ENCODE data around the gene PNMA6E.

Gene PNMA6E

DNA sequence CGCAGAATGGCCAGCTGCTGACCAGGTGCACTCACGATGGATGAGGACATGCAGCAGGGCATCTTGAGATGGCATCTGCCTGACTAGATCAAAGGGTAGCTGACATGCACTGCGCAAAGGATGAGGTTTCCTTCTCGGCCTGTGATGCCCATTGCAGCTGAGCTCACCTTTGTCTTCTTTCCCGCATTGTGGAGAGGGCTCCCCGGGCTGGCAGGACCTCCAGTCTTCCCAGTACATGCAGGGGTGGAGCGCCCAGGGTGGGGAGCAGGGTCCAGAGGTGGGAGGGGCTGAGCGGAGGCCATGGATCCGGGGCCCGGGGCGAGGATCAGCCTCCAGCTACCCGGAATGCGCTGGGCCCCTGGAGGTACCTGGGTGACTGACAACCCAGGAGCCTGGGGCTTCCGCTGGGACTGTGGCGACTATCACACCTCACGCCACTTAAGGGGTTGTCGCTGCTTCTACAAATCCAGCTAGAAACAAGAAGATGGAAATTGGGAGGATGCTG lies 32.7 kb upstream of the PNMA6E start:
- Histone ChIP-seq H3K9me3 (ENCODE audit: insufficient read depth, low read depth, low read length) (peaks cover 3% of the 10 kb centered on the region; the same call in 1 of the 2 replicates), H3K27ac (ENCODE audit: low read depth, low read length) (no peak overlapping the region), H3K36me3 (ENCODE audit: insufficient read depth, low read length) (no peaks in the 10 kb centered on the region), H3K4me3 (ENCODE audit: low read length) (no peak overlapping the region), H3K9ac (ENCODE audit: low read depth, low read length) (no peak overlapping the region), H3K4me1 (ENCODE audit: insufficient read depth, low read length) (no peaks in the 10 kb centered on the region), H3K27me3 (ENCODE audit: insufficient read depth, low read length) (no peaks in the 10 kb centered on the region)
- 92% methylated on average over 17 of the region's 17 CpGs for WGBS

DNA sequence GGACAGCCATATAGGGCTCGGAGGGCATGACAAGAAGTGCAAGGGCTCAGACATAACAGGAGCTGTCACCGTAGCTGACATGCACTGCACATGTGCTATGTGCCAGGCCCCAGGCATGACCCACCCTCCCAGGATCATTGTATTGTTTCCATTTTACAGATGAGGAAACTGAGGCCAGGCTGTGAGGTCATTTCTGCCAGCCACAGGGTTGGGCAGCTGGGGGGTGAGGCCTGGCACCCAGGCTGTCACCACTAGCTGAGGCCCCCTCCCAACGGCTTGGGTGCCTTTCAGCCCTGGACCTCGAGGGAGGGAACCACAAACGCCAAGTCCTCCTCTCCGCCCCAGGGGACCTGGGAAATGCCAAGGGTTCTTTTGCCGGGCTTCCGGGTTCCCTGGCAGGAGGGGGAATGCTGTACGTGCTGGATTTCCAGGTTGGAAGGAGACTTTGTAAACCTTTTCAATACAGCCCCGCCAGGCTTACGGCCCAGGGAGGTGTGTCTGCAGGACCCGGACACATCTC lies 32.1 kb upstream of the PNMA6E start:
- Histone ChIP-seq H3K36me3 (ENCODE audit: insufficient read depth, low read length) (no peaks in the 10 kb centered on the region), H3K4me1 (ENCODE audit: insufficient read depth, low read length) (no peaks in the 10 kb centered on the region), H3K9me3 (ENCODE audit: insufficient read depth, low read depth, low read length) (peaks cover 3% of the 10 kb centered on the region; the same call in 1 of the 2 replicates), H3K27me3 (ENCODE audit: insufficient read depth, low read length) (no peaks in the 10 kb centered on the region), H3K9ac (ENCODE audit: low read depth, low read length) (no peak overlapping the region), H3K4me3 (ENCODE audit: low read length) (no peak overlapping the region), H3K27ac (ENCODE audit: low read depth, low read length) (no peak overlapping the region)
- 68% methylated on average over 12 of the region's 12 CpGs for WGBS

DNA sequence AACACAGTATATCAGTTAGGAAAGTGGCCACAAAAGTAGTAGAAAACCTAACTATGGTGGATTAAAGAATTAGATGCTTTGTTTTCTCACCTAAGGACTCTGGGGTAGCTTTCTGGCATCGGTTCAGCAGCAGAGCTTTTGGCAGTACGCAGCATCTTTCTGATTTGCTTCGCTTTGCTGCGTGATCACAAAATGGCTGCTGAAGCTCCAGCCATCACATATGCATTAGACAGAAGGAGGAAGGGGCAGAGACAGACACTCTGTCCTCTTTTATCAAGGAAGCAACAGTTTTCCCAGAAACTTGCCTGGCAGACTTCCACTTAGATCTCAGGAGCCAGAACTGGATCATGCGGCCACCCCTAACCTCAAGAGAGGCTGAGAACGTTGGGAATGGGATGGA lies 29.6 kb upstream of the PNMA6E start:
- H3K4me3 ChIP-seq (ENCODE audit: low read length) = no peak overlapping the region
- no peak overlapping the region for H3K9ac ChIP-seq (ENCODE audit: low read depth, low read length)
- H3K27ac ChIP-seq (ENCODE audit: low read depth, low read length) = no peak overlapping the region
- no peaks in the 10 kb centered on the region for H3K27me3 ChIP-seq (ENCODE audit: insufficient read depth, low read length)
- no peaks in the 10 kb centered on the region for H3K36me3 ChIP-seq (ENCODE audit: insufficient read depth, low read length)
- WGBS = 93% methylated on average over 6 of the region's 6 CpGs
- no peaks in the 10 kb centered on the region for H3K4me1 ChIP-seq (ENCODE audit: insufficient read depth, low read length)
- peaks cover 3% of the 10 kb centered on the region; the same call in 1 of the 2 replicates for H3K9me3 ChIP-seq (ENCODE audit: insufficient read depth, low read depth, low read length)

DNA sequence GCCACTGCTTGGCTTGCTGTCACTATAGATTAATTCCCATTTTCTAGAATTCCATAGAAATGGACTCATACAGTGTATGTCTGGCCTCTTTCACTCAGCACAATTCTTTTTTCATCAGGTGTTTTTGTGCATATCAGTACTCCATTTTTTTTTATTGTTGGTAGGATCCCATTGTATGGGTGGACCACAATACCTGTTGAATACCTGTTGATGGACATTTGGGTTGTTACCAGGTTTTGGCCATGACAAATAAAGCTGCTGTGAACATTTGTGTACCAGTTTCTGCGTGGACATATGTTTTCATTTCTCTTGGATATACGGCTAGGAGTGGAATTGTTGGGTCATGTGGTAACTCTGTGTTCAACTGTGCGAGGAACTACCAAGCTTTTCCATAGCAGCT lies 25.1 kb upstream of the PNMA6E start:
- 96% methylated on average over 3 of the region's 3 CpGs for WGBS
- H3K9ac ChIP-seq (ENCODE audit: low read depth, low read length) = no peak overlapping the region

DNA sequence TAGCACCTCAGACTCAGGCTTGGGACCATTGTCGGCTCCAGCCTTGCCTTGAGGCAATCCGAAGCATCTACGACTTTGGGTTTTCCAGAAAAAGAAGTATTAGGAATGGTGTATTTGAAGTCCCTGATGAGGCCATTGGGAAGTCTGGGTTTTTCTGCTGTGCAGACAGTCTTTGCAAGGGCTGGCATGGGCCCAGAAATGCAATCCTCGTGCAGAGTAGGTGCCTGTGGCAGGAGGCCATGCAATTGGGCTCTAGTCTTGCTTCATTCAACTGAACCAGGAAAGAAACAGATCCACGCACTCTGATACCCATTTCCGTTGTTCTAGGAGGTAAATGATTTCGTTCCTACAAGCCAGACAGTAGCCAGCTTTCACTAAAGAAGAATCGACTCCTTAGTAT lies 22.5 kb upstream of the PNMA6E start:
- no peaks in the 10 kb centered on the region for H3K4me1 ChIP-seq (ENCODE audit: insufficient read depth, low read length)
- no peak overlapping the region for H3K27ac ChIP-seq (ENCODE audit: low read depth, low read length)
- no peaks in the 10 kb centered on the region for H3K36me3 ChIP-seq (ENCODE audit: insufficient read depth, low read length)
- H3K9ac ChIP-seq (ENCODE audit: low read depth, low read length) = no peak overlapping the region
- no peaks in the 10 kb centered on the region for H3K27me3 ChIP-seq (ENCODE audit: insufficient read depth, low read length)
- H3K9me3 ChIP-seq (ENCODE audit: insufficient read depth, low read depth, low read length) = no peaks in the 10 kb centered on the region
- WGBS = 96% methylated on average over 8 of the region's 8 CpGs
- no peak overlapping the region for H3K4me3 ChIP-seq (ENCODE audit: low read length)

More for the DNA sequence above, 25.1 kb upstream of the PNMA6E start:
- Histone ChIP-seq H3K36me3 (ENCODE audit: insufficient read depth, low read length) (no peaks in the 10 kb centered on the region), H3K4me3 (ENCODE audit: low read length) (no peak overlapping the region), H3K9me3 (ENCODE audit: insufficient read depth, low read depth, low read length) (peaks cover 3% of the 10 kb centered on the region; the same call in 1 of the 2 replicates), H3K4me1 (ENCODE audit: insufficient read depth, low read length) (no peaks in the 10 kb centered on the region), H3K27ac (ENCODE audit: low read depth, low read length) (no peak overlapping the region), H3K27me3 (ENCODE audit: insufficient read depth, low read length) (no peaks in the 10 kb centered on the region)

DNA sequence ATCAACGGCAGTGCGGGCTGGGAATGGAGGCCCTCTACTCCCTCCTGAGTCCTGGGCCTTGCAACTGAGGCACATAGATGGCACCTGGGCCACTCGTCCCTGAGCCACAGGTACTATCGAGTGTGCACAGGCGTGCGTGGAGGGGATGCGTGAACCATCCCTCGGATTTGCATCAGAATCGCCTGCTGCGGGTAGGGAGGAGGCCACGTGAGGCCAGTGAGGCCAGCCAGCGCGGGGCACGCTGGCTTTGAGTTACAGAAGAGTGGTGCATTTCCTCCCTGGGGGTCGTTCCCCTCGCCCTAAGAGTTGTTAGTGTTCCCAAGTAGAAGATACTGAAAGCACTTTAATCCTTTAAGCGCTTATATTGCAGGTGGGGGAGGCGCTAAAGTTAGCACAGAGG lies 20.7 kb upstream of the PNMA6E start:
- no peaks in the 10 kb centered on the region for H3K4me1 ChIP-seq (ENCODE audit: insufficient read depth, low read length)
- H3K27me3 ChIP-seq (ENCODE audit: insufficient read depth, low read length) = no peaks in the 10 kb centered on the region
- WGBS = 85% methylated on average over 18 of the region's 18 CpGs

DNA sequence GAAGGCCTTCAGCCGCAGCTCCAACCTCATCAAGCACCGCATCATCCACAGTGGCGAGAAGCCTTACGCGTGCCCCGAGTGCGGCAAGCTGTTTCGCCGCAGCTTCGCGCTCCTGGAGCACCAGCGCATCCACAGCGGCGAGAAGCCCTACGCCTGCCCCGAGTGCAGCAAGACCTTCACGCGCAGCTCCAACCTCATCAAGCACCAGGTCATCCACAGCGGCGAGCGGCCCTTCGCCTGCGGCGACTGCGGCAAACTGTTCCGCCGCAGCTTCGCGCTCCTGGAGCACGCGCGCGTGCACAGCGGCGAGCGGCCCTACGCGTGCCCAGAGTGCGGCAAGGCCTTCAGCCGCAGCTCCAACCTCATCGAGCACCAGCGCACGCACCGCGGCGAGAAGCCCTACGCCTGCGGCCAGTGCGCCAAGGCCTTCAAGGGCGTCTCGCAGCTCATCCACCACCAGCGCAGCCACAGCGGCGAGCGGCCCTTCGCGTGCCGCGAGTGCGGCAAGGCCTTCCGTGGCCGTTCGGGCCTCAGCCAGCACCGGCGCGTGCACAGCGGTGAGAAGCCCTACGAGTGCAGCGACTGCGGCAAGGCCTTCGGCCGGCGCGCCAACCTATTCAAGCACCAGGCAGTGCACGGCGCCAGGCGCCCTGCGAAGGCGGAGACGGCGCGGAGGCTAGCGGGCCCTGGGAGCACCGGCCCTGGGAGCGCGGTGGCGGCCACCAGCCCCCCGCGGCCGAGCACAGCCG lies 19.9 kb upstream of the PNMA6E start:
- no peak overlapping the region for H3K27ac ChIP-seq (ENCODE audit: low read depth, low read length)
- no peaks in the 10 kb centered on the region for H3K36me3 ChIP-seq (ENCODE audit: insufficient read depth, low read length)
- H3K27me3 ChIP-seq (ENCODE audit: insufficient read depth, low read length) = no peaks in the 10 kb centered on the region
- H3K4me1 ChIP-seq (ENCODE audit: insufficient read depth, low read length) = no peaks in the 10 kb centered on the region
- no peaks in the 10 kb centered on the region for H3K9me3 ChIP-seq (ENCODE audit: insufficient read depth, low read depth, low read length)
- H3K4me3 ChIP-seq (ENCODE audit: low read length) = no peak overlapping the region
- 97% methylated on average over 91 of the region's 91 CpGs for WGBS
- H3K9ac ChIP-seq (ENCODE audit: low read depth, low read length) = no peak overlapping the region

More for the DNA sequence above, 20.7 kb upstream of the PNMA6E start:
- H3K36me3 ChIP-seq (ENCODE audit: insufficient read depth, low read length) = no peaks in the 10 kb centered on the region
- no peaks in the 10 kb centered on the region for H3K9me3 ChIP-seq (ENCODE audit: insufficient read depth, low read depth, low read length)
- H3K27ac ChIP-seq (ENCODE audit: low read depth, low read length) = no peak overlapping the region
- no peak overlapping the region for H3K9ac ChIP-seq (ENCODE audit: low read depth, low read length)
- no peak overlapping the region for H3K4me3 ChIP-seq (ENCODE audit: low read length)

DNA sequence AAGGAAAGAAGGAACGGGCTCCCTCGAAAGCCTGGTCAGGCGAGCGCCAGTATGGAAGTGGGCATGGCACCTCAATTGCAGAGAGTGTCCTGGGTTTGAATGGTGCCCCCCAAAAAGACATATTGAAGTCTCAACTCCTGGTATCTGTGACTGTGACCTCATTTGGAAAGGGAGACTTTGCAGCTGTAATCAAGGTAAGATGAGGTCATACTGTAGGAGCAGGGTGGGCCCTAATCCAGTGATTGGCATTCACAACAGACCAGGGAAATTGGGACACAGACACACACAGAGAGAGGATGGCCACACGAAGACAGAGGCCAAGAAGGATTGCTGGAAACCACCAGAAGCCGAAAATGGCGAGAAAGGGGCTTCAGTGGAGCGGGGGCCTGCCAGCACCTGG lies 16.5 kb upstream of the PNMA6E start:
- Histone ChIP-seq H3K27ac (ENCODE audit: low read depth, low read length) (no peak overlapping the region), H3K9me3 (ENCODE audit: insufficient read depth, low read depth, low read length) (no peaks in the 10 kb centered on the region), H3K36me3 (ENCODE audit: insufficient read depth, low read length) (no peaks in the 10 kb centered on the region), H3K9ac (ENCODE audit: low read depth, low read length) (no peak overlapping the region), H3K4me3 (ENCODE audit: low read length) (no peak overlapping the region), H3K27me3 (ENCODE audit: insufficient read depth, low read length) (peaks cover under 1% of the 10 kb centered on the region; the same call in 1 of the 2 replicates), H3K4me1 (ENCODE audit: insufficient read depth, low read length) (no peaks in the 10 kb centered on the region)
- WGBS = 90% methylated on average over 8 of the region's 8 CpGs

DNA sequence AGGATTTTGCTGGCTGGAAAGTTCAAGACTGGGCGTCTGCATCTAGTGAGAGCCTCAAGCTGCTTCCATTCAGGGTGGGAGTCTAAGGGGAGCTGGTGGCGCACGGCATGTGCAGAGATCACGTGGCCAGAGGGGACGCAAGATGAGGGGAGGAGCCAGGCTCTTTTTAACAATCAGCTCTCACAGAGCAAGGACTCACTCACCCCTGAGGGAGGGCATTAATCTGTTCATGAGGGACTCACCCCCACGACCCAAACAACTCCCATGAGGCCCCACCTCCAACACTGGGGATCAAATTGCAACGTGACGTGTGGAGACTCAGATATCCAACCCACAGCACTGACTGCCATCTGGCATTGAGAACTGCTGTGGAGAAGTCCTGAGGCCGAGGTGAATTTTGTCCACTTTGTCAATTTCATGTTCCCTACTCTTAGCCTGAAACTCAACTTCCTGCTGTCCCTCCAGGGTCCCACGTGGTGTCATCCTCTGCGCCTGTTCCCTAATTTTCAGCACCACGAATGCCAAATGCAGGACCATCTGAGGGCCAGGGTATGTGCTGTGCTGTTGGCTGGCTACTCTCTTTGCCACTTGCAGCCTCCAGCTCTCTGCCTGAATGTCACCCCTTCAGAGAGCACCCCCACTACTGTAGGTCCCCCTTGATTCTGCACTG lies 15.8 kb upstream of the PNMA6E start:
- Histone ChIP-seq H3K36me3 (ENCODE audit: insufficient read depth, low read length) (no peaks in the 10 kb centered on the region), H3K9me3 (ENCODE audit: insufficient read depth, low read depth, low read length) (no peaks in the 10 kb centered on the region), H3K27me3 (ENCODE audit: insufficient read depth, low read length) (peaks cover 7% of the 10 kb centered on the region), H3K27ac (ENCODE audit: low read depth, low read length) (no peak overlapping the region), H3K4me1 (ENCODE audit: insufficient read depth, low read length) (no peaks in the 10 kb centered on the region), H3K4me3 (ENCODE audit: low read length) (no peak overlapping the region), H3K9ac (ENCODE audit: low read depth, low read length) (no peak overlapping the region)
- 84% methylated on average over 10 of the region's 12 CpGs for WGBS

DNA sequence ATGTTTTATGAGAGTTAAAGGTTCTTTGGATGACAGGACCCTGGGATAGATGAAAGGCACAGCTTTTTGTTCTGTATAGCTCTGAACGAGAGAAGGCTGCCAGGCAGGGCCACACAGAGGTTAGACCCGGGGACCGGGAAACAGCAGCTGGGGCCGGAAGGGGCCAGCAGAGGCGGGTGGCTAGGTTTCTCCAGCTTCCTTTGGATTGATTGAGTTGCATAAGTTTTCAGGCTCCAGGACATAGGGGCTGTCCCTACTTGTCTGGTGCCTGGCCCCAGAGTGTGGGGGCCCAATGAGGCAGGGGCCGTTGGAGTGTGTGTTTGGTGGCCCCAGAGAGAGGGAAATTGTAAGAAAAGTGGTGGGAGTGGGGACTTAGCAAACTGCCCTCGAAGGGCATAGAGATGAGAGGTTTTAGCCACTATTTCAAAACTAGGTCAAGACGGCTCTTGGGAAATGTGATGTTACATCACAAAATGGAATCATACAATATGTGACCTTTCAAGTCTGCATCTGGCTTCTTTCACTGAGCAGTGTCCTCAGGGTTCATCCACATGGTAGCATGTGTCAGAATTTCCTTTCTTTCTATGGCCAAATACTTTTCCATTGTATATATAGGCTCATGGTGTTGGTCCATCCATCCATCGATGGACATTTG lies 13.8 kb upstream of the PNMA6E start:
- H3K4me1 ChIP-seq (ENCODE audit: insufficient read depth, low read length) = no peaks in the 10 kb centered on the region
- H3K36me3 ChIP-seq (ENCODE audit: insufficient read depth, low read length) = no peaks in the 10 kb centered on the region
- H3K4me3 ChIP-seq (ENCODE audit: low read length) = no peak overlapping the region
- H3K9me3 ChIP-seq (ENCODE audit: insufficient read depth, low read depth, low read length) = no peaks in the 10 kb centered on the region
- peaks cover 25% of the 10 kb centered on the region for H3K27me3 ChIP-seq (ENCODE audit: insufficient read depth, low read length)
- no peak overlapping the region for H3K9ac ChIP-seq (ENCODE audit: low read depth, low read length)
- no peak overlapping the region for H3K27ac ChIP-seq (ENCODE audit: low read depth, low read length)
- WGBS = 90% methylated on average over 8 of the region's 9 CpGs

DNA sequence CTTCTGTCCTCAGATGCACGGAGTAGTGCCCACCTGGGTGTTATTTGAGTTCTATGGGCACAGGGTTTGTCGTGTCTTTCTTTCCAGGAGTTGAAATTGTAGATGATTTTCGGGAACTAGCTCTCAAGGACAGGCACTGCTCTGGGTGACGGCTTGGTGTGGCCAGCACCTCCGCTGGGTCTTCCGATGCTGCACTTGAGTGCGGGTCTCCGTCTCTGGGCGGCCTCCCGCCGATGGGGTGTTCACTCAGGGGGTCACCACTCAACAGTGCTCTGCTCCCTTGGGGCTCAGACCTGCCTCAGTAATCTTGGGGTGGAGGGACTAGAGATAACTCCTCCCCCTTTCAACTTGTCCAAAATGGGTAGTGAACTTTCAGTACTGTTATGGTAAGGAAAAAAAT lies 12.6 kb upstream of the PNMA6E start:
- Histone ChIP-seq H3K27me3 (ENCODE audit: insufficient read depth, low read length) (peaks cover 25% of the 10 kb centered on the region), H3K4me1 (ENCODE audit: insufficient read depth, low read length) (no peaks in the 10 kb centered on the region), H3K4me3 (ENCODE audit: low read length) (no peak overlapping the region), H3K9me3 (ENCODE audit: insufficient read depth, low read depth, low read length) (no peaks in the 10 kb centered on the region), H3K9ac (ENCODE audit: low read depth, low read length) (no peak overlapping the region), H3K27ac (ENCODE audit: low read depth, low read length) (no peak overlapping the region), H3K36me3 (ENCODE audit: insufficient read depth, low read length) (no peaks in the 10 kb centered on the region)
- WGBS = 94% methylated on average over 11 of the region's 11 CpGs
